ENCODE measurements around the gene PRR23E. TPM values are rescaled to one million over a fixed set of nuclear protein-coding genes. Genes with fewer than 3 reads are reported as not detected.

Gene PRR23E, protein sequence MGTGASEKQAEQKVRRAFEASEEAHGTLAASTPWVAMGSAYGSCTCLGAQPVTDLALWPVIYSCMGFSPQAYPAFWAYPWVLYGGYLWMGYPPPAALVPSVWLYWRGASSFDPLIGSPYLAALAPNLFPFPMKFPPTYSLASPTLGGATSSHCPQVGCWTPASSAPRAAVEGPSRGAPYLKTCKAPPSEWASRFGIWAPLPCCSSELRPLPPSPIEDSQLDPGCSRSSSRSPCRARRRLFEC
- not detected for total RNA-seq

DNA sequence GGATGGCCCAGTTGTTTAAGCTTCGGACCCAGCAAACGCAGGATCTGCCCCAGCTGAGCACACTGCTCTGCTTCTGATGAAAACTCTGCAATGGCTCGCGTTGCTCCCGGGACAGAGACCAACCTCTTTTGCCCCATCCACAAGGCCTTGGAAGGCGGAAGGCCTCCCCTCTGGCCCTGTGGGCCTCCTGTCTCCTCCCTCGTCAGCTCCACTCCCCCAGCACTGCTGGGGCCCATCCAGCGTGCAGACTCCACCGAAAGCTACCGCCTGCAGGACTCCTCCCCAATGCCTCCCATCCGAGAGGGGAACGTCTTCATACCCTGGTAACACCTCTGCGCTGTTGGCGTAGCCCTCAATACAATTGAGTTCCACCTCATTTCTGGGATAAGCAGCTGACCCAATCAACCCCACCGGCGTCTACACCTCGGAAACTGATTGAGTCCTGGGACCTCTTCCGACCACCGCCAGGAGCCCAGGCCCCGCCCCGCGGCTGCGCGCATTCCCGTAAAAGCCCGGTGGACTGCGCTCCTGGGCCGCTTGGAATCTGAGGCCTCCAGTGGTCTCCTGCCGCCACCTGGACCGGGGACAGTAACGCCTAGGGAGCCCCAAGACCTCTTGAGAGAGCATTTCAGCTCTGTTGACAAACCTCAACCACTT is at the start of gene PRR23E:
TSS of gene PRR23E (plus strand) at position 556 of the 657 bp plus-strand sequence. CDS start 3,555 bp downstream, outside the sequence.
- WGBS, 2 donors: 92 to 93% methylated on average over 31 of the region's 31 CpGs
- H3K36me3 ChIP-seq: no peaks in the 10 kb centered on the region
- no peaks in the 10 kb centered on the region for H3K4me1 ChIP-seq
- no peaks in the 10 kb centered on the region for H3K27me3 ChIP-seq
- peaks cover 0 to 29% (median 0%) of the 10 kb centered on the region in 4 donors for H3K9me3 ChIP-seq
- no peak for DNase-seq (ENCODE audit: low spot score in 2 of 2)
- TF ChIP-seq POLR2A (IDR thresholded peaks at IDR 0.05): no peak
- TF ChIP-seq, protein P1, sequence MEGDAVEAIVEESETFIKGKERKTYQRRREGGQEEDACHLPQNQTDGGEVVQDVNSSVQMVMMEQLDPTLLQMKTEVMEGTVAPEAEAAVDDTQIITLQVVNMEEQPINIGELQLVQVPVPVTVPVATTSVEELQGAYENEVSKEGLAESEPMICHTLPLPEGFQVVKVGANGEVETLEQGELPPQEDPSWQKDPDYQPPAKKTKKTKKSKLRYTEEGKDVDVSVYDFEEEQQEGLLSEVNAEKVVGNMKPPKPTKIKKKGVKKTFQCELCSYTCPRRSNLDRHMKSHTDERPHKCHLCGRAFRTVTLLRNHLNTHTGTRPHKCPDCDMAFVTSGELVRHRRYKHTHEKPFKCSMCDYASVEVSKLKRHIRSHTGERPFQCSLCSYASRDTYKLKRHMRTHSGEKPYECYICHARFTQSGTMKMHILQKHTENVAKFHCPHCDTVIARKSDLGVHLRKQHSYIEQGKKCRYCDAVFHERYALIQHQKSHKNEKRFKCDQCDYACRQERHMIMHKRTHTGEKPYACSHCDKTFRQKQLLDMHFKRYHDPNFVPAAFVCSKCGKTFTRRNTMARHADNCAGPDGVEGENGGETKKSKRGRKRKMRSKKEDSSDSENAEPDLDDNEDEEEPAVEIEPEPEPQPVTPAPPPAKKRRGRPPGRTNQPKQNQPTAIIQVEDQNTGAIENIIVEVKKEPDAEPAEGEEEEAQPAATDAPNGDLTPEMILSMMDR (IDR thresholded peaks at IDR 0.05): no peak
- TF ChIP-seq EP300 (IDR thresholded peaks at IDR 0.05): no peak
- no peak within 1 kb of the TSS for H3K4me3 ChIP-seq
- no peak within 1 kb of the TSS for H3K27ac ChIP-seq

DNA sequence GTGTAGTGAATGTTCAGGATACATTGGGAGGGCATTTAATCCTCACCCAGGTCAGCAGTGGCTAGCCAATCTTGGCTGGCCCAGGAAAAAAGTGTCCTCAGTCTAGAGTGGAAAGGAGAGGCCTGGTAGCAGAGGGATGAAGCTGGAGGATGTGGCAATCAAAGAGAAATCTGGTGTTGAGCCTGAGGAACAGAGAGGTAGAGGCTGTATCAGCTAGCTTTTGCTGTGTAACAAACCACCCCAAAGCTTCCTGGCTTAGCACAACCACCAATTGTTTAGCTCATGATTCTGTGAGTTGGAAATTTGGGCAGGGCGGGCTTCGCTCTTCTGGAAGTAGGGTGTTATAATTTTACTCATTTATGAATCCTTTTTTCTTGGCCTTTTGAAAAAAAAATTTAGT is 49.8 kb upstream of the PRR23E start:
- no peaks in the 10 kb centered on the region for H3K36me3 ChIP-seq
- DNase-seq (ENCODE audit: low spot score in 2 of 2): no peak
- H3K4me3 ChIP-seq: no peak overlapping the region
- no peaks in the 10 kb centered on the region for H3K4me1 ChIP-seq
- 86 to 96% methylated on average over 2 of the region's 2 CpGs for WGBS, 2 donors
- no peak overlapping the region for H3K27ac ChIP-seq
- TF ChIP-seq EP300 (IDR thresholded peaks at IDR 0.05) (no peak), POLR2A (IDR thresholded peaks at IDR 0.05) (no peak)
- H3K9me3 ChIP-seq: peaks cover 0 to 4% (median 0%) of the 10 kb centered on the region in 4 donors
- H3K27me3 ChIP-seq: no peaks in the 10 kb centered on the region

DNA sequence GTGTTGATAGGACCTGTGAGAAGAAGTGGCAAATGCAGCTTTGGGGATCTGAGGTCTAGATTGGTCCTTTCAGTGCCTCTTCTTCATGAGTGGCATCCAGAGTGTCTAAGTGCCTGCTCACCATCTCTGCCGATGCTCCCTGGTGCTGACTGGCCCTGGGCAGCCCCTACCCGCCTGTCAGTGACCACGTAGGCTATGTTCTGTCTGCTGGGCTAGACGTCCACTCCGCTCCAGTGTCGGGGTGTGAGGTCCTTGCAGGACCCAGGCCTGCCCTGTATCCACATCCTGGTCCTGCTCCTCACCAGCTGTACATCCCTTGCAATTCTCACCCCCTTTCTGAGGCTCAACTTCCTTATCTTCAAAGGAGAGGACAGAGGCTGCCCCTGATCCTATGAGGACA is 48.3 kb upstream of the PRR23E start:
- Histone ChIP-seq H3K4me1 (no peaks in the 10 kb centered on the region), H3K27me3 (no peaks in the 10 kb centered on the region), H3K27ac (no peak overlapping the region), H3K9me3 (peaks cover 0 to 4% (median 0%) of the 10 kb centered on the region in 4 donors), H3K4me3 (no peak overlapping the region), H3K36me3 (no peaks in the 10 kb centered on the region)
- no peak for DNase-seq (ENCODE audit: low spot score in 2 of 2)
- TF ChIP-seq, protein P1 (IDR thresholded peaks at IDR 0.05): no peak
- TF ChIP-seq POLR2A (IDR thresholded peaks at IDR 0.05): no peak
- TF ChIP-seq EP300 (IDR thresholded peaks at IDR 0.05): no peak
- 81 to 82% methylated on average over 4 to 5 of the region's 6 CpGs for WGBS, 2 donors

DNA sequence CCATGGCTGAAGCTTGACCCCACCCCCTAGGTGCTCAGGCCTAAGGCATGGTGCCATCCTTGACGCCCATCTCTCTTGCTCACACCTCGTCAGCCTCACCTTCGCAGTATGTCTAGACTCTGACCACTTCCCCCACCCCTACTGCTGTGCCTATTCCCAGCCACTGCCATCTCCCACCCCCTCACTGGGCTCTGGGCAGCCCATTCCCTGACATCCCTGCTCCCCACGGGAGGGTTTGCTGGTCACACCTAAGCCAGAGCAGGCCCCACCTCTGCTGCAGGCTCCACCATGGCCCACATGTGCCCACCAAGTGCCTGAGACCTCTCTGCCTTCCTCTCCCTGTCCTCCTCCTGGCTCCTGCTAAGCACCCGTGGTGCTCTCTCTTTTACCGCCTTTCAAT is 47.7 kb upstream of the PRR23E start:
- TF ChIP-seq POLR2A (IDR thresholded peaks at IDR 0.05) (no peak), EP300 (IDR thresholded peaks at IDR 0.05) (no peak)
- TF ChIP-seq, protein P1 (IDR thresholded peaks at IDR 0.05): no peak
- Histone ChIP-seq H3K27ac (no peak overlapping the region), H3K4me3 (no peak overlapping the region), H3K36me3 (no peaks in the 10 kb centered on the region), H3K4me1 (no peaks in the 10 kb centered on the region), H3K27me3 (no peaks in the 10 kb centered on the region), H3K9me3 (peaks cover 0 to 4% (median 0%) of the 10 kb centered on the region in 4 donors)
- DNase-seq (ENCODE audit: low spot score in 2 of 2): no peak
- 89 to 93% methylated on average over 6 of the region's 6 CpGs for WGBS, 2 donors

DNA sequence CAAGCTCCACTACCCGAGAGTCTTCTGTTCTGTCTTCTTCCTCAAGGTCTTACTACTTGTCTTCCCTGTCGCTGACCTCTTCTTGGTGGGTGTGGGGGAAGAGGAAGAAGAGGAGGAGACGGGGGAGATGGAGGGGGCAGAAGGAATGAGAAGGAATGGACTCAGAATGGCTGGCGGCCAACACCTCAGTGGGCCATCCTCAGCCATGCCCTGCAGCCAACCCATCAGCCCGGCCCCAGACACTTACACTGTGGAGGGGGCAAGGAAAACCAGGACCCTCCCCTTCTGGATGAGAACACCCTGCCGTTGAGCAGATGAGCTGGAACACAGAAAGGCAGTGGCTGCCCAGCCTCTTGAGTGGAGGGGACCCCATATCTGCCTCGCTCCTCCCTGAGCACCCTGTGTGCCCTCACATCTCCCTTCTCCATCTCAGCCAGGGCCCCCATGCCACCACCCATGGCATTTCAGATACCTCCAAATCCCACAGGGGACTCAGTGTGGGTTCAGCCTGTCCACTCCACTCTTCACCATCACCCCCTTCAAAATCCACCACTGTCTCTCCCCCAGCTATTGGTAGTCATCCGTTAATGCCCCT is 45.5 kb upstream of the PRR23E start:
- no peak overlapping the region for H3K4me3 ChIP-seq
- DNase-seq (ENCODE audit: low spot score in 2 of 2): no peak
- H3K4me1 ChIP-seq: no peaks in the 10 kb centered on the region
- TF ChIP-seq, protein P1 (IDR thresholded peaks at IDR 0.05): no peak
- TF ChIP-seq EP300 (IDR thresholded peaks at IDR 0.05) (no peak), POLR2A (IDR thresholded peaks at IDR 0.05) (no peak)
- WGBS, 2 donors: 80 to 84% methylated on average over 8 of the region's 8 CpGs
- no peaks in the 10 kb centered on the region for H3K36me3 ChIP-seq
- H3K27ac ChIP-seq: no peak overlapping the region
- H3K27me3 ChIP-seq: no peaks in the 10 kb centered on the region
- H3K9me3 ChIP-seq: peaks cover 0 to 4% (median 0%) of the 10 kb centered on the region in 4 donors
